K562 (cell line): ENCODE data around the gene MYO1H. TPM values are rescaled to one million over a fixed set of nuclear protein-coding genes. Genes with fewer than 3 reads are reported as not detected.
A peak's percentile ranks its signal among the peaks of the same experiment; 100 is the strongest.

Experiments
- BRF1 ChIP-seq: IDR thresholded peaks from 3 replicates; pipeline ENCODE4 v1.6.1; 2011; ENCODE audit warnings: borderline replicate concordance, mild to moderate bottlenecking; ENCODE audit not compliant: insufficient read length; ENCODE audit errors: extremely low read depth
- CGGBP1 ChIP-seq: fragments of 250-450 bp; sonication (Bioruptor Pico); IDR thresholded peaks from 2 replicates; pipeline ENCODE4 v1.9.0; 2021; ENCODE audit warnings: mild to moderate bottlenecking
- DNMT1 ChIP-seq: fragments of 450-650 bp; IDR thresholded peaks from 2 replicates; pipeline ENCODE4 v1.6.1; 2016; ENCODE audit warnings: antibody characterized with exemption, mild to moderate bottlenecking
- FOXK1 ChIP-seq: sonication (generic); formaldehyde crosslinking; IDR thresholded peaks from 2 replicates; pipeline ENCODE4 v1.8.0; 2022; ENCODE audit warnings: missing genetic modification reagents, mild to moderate bottlenecking, borderline replicate concordance
- HMG20A ChIP-seq: fragments of 450-650 bp; formaldehyde crosslinking; conservative IDR thresholded peaks from 2 replicates; pipeline ENCODE4 v1.4.0; 2020; ENCODE audit warnings: mild to moderate bottlenecking, mixed read lengths
- IRF1 ChIP-seq: sonication (generic); formaldehyde crosslinking; IDR thresholded peaks from 2 replicates; pipeline ENCODE4 v1.8.0; 2022; ENCODE audit warnings: missing genetic modification reagents, mild to moderate bottlenecking, borderline replicate concordance
- LEF1 ChIP-seq: fragments of 450-650 bp; IDR thresholded peaks from 2 replicates; pipeline ENCODE4 v1.6.1; 2016; ENCODE audit warnings: mild to moderate bottlenecking
- MAFK ChIP-seq: IDR thresholded peaks from 2 replicates; pipeline ENCODE4 v1.6.1; 2011; ENCODE audit warnings: low read length, improper control_type of control experiment
- MCM7 ChIP-seq, 2 experiments: fragments of 450-650 bp; IDR thresholded peaks; 2 replicates each; pipeline ENCODE4 v1.6.1; 2016 to 2018
- MEF2D ChIP-seq: conservative IDR thresholded peaks from 2 replicates; pipeline ENCODE4 v1.6.1; 2016; ENCODE audit warnings: low read depth, missing genetic modification characterization, missing compliant biosample characterization
- NKRF ChIP-seq: fragments of 450-650 bp; IDR thresholded peaks from 2 replicates; pipeline ENCODE4 v1.6.1; 2016; ENCODE audit warnings: borderline replicate concordance
- NUFIP1 ChIP-seq: fragments of 450-650 bp; IDR thresholded peaks from 2 replicates; pipeline ENCODE4 v1.6.1; 2018; ENCODE audit not compliant: partially characterized antibody
- PML ChIP-seq: IDR thresholded peaks from 2 replicates; pipeline ENCODE4 v1.6.1; 2012; ENCODE audit warnings: low read length, inconsistent platforms
- POLR2B ChIP-seq: fragments of 450-650 bp; IDR thresholded peaks from 2 replicates; pipeline ENCODE4 v1.6.1; 2018; ENCODE audit warnings: low read depth; ENCODE audit not compliant: partially characterized antibody
- RBBP5 ChIP-seq: fragments of 200-600 bp; sonication (generic); IDR thresholded peaks from 2 replicates; pipeline ENCODE4 v1.6.1; 2012; ENCODE audit warnings: borderline replicate concordance, mild to moderate bottlenecking, low read length, control low read depth, inconsistent platforms; ENCODE audit not compliant: insufficient read depth, poor library complexity, severe bottlenecking
- RBM34 ChIP-seq: fragments of 200-400 bp; formaldehyde crosslinking; IDR thresholded peaks from 2 replicates; pipeline ENCODE4 v1.6.1; 2018; ENCODE audit warnings: low read length, borderline replicate concordance; ENCODE audit not compliant: insufficient read depth
- RFX5 ChIP-seq: IDR thresholded peaks from 2 replicates; pipeline ENCODE4 v1.6.1; 2011; ENCODE audit warnings: low read depth, mild to moderate bottlenecking, improper control_type of control experiment, low read length
- RNF219 ChIP-seq: fragments of 250-450 bp; sonication (Bioruptor Pico); IDR thresholded peaks from 2 replicates; pipeline ENCODE4 v1.5.0; 2022; ENCODE audit warnings: mild to moderate bottlenecking
- SMAD2 ChIP-seq: fragments of 150-350 bp; IDR thresholded peaks from 2 replicates; pipeline ENCODE4 v1.6.1; 2014; ENCODE audit warnings: low read depth, mild to moderate bottlenecking, low read length
- SMARCB1 ChIP-seq: IDR thresholded peaks from 2 replicates; pipeline ENCODE4 v1.6.1; 2011; ENCODE audit warnings: improper control_type of control experiment, low read depth; ENCODE audit not compliant: insufficient read length
- ZNF184 ChIP-seq: sonication (generic); formaldehyde crosslinking; IDR thresholded peaks from 2 replicates; pipeline ENCODE4 v1.5.0; 2020; ENCODE audit warnings: missing genetic modification reagents
- ZNF507 ChIP-seq: conservative IDR thresholded peaks from 2 replicates; pipeline ENCODE4 v1.6.1; 2017; ENCODE audit warnings: missing genetic modification characterization, missing compliant biosample characterization
- ZNF76 ChIP-seq: fragments of 250-450 bp; sonication (Bioruptor Pico); IDR thresholded peaks from 2 replicates; pipeline ENCODE4 v1.4.0; 2020; ENCODE audit warnings: mild to moderate bottlenecking, moderate library complexity, borderline replicate concordance
- polyA plus RNA-seq, 8 experiments: library from polyadenylated mRNA; depleted of rRNA in 4 of 8; stranded (reverse) in 5 of 8; unstranded in 3 of 8; fragments of >200 nt; fragmentation: Nextera tagmentation in 2 of 8; fragmentation: Illumina TruSeq in 1 of 8; extraction: Ambion mirVana in 2 of 8; extraction: Trizol in 1 of 8; gene quantifications; 2 replicates each; pipeline versions ENCODE4 v1.2.1 to v1.2.3, GENCODE V29; 2011 to 2014; ENCODE audit warnings: inconsistent platforms in 1 of 8, missing spikeins in 1 of 8
- total RNA-seq, 7 experiments: library from RNA; depleted of rRNA in 6 of 7; stranded (reverse); fragments of >200 nt in 6 of 7; fragmentation: Illumina TruSeq in 2 of 7; extraction: Trizol in 2 of 7; gene quantifications; 2 replicates each; pipeline versions ENCODE4 v1.2.1 to v1.2.3, GENCODE V29; 2011 to 2021; ENCODE audit warnings: low replicate concordance in 1 of 7

The MYO1H gene
- total and polyA plus RNA-seq, 9 of the 15 experiments (the other 6 are each of a cell fraction or from before 2014, with no cell fraction given), result not detected

- TF ChIP-seq SMARCB1 (no peak), ZNF184 (CRISPR knock-in tag) (no peak), HMG20A (no peak), FOXK1 (no peak), POLR2B (peak; percentile 51), RNF219 (CRISPR knock-in tag) (no peak; the same call in 1 of the 2 replicates), ZNF76 (CRISPR knock-in tag) (peak; percentile 89; the same call in 1 of the 2 replicates), BRF1 (no peak), MEF2D (tag) (peak; percentile 77), IRF1 (CRISPR knock-in tag) (no peak), MCM7 (IDR thresholded peaks at IDR 0.05) (no peak), PML (peak; percentile 82), LEF1 (peak; percentile 62; the same call in 1 of the 2 replicates), MAFK (no peak), RFX5 (no peak), NKRF (no peak; the same call in 1 of the 2 replicates), RBBP5 (peak; percentile 90), NUFIP1 (no peak), DNMT1 (0 out of 2 replicates have a peak, but pooled peaks have one; percentile 68), CGGBP1 (no peak), RBM34 (no peak), SMAD2 (no peak), ZNF507 (tag) (no peak)
These were observed 129.7 kb downstream of the MYO1H start, which contains the start of the genes KCTD10 and UBE3B (continued) for GRCh38 chr12:109477185-109477962.
